Liver (tissue), 3 donors: ENCODE results near the gene SGSM1.

Source experiments
- CTCF ChIP-seq: fragments of 150-350 bp; IDR thresholded peaks from 2 replicates; pipeline ENCODE4 v1.5.1; 2017; ENCODE audit warnings: improper control_type of control experiment, low read depth, low read length; ENCODE audit not compliant: missing input control
- EGR1 ChIP-seq, 2 donors: IDR thresholded peaks; 2 replicates each; pipeline ENCODE4 v1.6.1; 2016 to 2018; ENCODE audit warnings: antibody characterized with exemption in 2 of 2, low read depth in 2 of 2
- GABPA ChIP-seq, 2 donors: IDR thresholded peaks in 1 of 2; conservative IDR thresholded peaks in 1 of 2; 2 replicates each; pipeline ENCODE4 v1.6.1; 2016; ENCODE audit warnings: antibody characterized with exemption in 2 of 2, mild to moderate bottlenecking in 1 of 2, moderate library complexity in 1 of 2
- JUND ChIP-seq, 2 donors: IDR thresholded peaks; 2 replicates each; pipeline ENCODE4 v1.6.1; 2016; ENCODE audit warnings: antibody characterized with exemption in 2 of 2
- RAD21 ChIP-seq, 2 donors: IDR thresholded peaks; 2 replicates each; pipeline ENCODE4 v1.6.1; 2016; ENCODE audit warnings: antibody characterized with exemption in 2 of 2, mild to moderate bottlenecking in 2 of 2
- TAF1 ChIP-seq: conservative IDR thresholded peaks from 2 replicates; pipeline ENCODE4 v1.6.1; 2016; ENCODE audit warnings: antibody characterized with exemption, mild to moderate bottlenecking
- TF ChIP-seq, protein P1 (sequence below): IDR thresholded peaks from 2 replicates; pipeline ENCODE4 v1.6.1; 2016; ENCODE audit warnings: antibody characterized with exemption
- donor health status: healthy.
- donor health status: healthy.

DNA sequence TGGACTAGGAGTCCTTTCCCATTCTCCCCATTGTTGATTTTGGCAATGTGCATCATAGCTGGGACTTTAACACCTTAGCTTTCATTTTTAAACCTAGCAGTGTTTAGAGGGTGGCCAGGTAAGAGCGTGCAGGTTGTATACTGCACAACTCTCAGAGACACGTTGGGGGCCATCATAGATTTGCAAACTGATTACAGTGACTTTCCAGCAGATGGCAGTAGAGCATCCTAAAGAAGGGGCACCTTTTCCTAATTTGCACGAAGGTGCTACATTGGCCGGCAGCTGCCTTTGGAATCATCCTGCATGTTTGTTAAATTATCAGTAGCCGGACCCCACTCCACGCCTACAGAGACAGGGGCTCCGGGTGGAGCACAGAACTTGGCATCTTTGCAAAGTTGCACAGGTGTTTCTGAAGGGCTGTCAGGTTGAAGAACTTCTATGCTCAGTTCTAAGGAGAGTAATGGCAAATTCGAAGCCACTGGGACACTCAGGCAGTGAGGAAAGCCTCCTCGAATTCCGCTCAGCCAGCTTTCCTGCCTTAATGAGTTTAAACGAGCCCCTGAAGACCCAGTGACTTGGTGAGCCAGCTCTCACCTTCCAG, 132.8 kb downstream of the SGSM1 start:
- peak; percentile 83 to 88 for TF ChIP-seq RAD21 (IDR thresholded peaks at IDR 0.05)
- TF ChIP-seq CTCF = peak; percentile 68
- no peak for TF ChIP-seq EGR1 (IDR thresholded peaks at IDR 0.05; ENCODE audit: low read depth in 2 of 2)
- TF ChIP-seq TAF1 = no peak
- TF ChIP-seq, protein P1, sequence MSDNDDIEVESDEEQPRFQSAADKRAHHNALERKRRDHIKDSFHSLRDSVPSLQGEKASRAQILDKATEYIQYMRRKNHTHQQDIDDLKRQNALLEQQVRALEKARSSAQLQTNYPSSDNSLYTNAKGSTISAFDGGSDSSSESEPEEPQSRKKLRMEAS = no peak
- TF ChIP-seq GABPA (IDR thresholded peaks at IDR 0.05 in 1 of 2, conservative IDR thresholded peaks at IDR 0.05 in 1 of 2) = no peak
- TF ChIP-seq JUND (IDR thresholded peaks at IDR 0.05) = no peak
